AML-193 (cell line): Measurements from ENCODE around the gene TPSAB1.
A peak's percentile ranks its signal among the peaks of the same experiment; 100 is the strongest.
"Not testable (repeated sequence)": the region's sequence is repeated elsewhere in the genome, so short reads cannot be mapped to it uniquely, and the experiment has no call there.

Source experiments
- DNase-seq, 2 experiments: peaks; one replicate each; lab custom pipeline; 2025; lab: John Stamatoyannopoulos, UW

The TPSAB1 gene

DNA sequence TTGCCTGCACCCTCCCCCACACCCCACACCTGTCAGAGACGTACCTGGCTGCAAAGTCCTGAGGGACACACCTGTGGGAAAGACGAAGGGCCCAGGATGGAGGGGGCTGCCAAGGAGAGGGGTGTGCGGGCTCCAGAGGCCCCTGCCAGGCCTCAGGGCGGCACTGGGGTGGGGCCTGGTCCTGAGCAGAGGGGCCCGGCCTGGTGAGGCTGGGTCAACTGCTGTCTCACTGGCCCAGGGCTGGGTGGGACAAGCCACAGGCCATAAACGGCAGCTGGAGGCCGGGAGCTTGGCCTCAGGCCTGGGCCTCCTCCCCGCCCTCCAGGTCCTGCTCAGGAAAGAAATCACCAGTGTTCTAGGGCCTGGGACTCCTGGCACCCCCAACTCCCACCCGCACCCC lies 15.9 kb upstream of the TPSAB1 start:
- DNase-seq = no peak

DNA sequence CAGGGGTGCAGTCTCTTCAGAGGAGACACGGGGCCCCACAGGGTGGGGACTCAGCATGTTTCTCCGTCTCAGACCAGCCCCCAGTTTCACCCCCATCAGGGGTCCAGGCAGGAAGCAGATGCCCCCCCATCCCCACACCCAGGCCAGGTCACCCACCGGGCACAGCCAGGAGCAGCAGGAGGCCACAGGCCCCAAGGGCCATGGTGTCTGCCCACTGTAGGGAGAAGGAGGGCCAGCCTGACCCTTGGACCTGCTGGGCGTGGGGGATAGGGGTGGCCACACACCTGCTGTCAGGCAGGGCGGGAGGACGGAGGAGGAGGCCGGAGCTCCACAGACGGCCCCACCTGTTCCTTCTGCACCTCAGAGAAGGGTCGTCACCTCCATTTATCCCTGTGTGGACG lies 15.5 kb upstream of the TPSAB1 start, which contains the start of gene TPSG1:
TPSG1 (minus strand) TSS at position 218 of the 401 bp plus-strand sequence; CDS start at position 202, 16 bp downstream.
- DNase-seq = no peak

DNA sequence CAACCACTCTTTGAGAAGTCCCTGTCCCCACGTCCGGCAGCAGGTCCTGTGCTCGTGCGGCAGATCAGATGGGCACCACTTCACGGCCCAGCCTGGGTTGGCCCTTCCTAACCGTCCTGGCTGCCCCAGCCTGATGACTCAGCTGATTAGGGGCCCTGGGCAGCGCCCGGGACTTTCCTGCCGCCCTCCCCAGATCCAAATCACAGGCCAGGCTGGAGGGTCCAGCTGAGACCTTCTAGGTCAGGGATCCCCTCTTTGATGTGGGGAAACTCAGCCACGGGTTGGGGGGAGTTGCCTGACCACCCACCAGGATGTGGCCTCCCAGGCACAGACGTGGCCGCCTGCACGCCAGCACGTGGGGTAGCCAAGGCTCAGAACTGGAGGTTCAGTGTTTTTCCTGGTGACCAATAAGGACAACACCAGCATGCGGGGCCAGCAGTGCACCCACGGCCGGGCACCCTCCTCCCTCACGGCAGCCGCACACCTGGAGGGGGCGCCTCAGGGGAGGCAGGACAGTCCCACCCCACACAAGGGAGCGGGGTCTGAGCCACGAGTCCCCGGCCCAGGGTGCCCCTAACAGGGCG lies 14.7 kb upstream of the TPSAB1 start:
- DNase-seq = not testable (repeated sequence)

DNA sequence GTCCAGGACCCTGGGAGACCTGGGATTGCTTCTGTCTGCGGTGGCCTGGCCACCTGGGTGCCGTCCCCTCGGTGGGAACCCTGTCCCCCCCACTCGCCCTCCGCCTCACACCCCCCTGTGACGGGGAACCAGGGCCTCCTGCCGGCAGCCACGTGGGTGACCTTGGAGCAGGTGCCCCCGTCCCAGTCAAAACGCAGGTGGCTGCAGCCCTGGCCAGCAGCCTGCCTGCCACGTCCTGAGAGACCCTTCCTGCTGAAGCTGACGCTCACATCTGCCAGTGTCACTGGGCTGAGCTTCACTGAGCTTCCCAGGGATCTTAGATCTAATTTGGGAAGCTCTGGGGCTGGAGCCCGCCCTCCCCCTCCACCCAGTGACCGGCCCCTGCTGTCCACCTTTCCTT lies 13.8 kb upstream of the TPSAB1 start:
- not testable (repeated sequence) for DNase-seq

DNA sequence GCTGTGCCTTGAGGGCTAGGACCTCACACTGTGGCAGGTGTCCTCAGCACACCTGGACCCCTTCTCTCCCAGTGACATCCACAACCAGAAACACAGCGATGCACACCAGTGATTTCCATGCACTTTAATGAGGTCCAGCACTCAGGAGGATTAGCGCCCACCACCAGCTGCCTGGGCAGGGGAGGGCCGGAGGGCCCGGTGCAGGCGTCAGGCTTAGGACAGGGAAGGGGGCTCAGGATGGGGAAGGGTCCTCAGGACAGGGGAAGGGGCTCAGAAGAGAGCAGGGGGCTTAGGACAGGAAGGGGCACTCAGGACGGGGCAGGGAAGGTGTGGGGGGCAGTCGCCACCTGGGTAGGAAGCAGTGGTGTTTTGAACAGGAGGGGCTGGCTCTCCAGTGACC lies 12.3 kb upstream of the TPSAB1 start:
- not testable (repeated sequence) for DNase-seq

DNA sequence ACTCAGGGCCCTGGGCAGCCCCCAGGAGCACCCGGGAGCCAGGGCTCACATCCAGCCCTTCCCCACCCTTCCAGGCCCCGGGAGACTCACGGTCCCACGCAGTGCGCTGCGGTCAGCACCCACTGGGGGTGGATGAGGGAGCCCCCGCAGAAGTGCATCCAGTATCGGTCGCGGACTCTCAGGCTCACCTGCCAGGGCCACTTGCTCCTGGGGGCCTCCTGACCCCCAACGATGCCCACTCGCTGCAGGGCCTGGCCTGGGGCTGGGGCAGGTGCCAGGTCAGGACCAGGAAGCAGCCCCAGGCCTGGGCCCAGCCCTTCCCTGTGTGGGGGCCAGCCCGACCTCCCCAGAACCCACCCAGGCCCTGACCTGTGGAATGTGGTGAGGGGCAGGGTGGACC lies 11.0 kb upstream of the TPSAB1 start:
- not testable (repeated sequence) for DNase-seq

DNA sequence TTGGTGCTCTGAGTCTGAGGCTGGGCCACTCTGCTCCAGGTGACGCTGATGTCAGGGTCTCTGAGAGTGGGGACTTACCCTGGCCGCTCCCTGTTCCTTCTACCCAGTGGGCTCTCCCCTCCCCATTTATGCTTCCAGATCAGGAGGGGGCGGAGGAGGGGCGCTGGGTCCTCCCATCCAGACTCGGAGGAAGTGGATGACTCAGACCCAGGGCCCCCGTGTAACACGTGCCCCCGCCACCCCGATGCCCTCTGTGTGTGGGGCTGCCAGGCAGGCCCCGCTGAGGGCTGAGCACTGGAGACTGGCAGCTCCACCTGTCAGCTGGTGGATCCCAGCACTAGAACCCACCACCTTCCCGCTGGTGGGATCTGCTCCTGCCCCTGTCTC lies 10.4 kb upstream of the TPSAB1 start, which contains the start of gene TPSB2:
TPSB2 (minus strand) TSS at position 101 of the 387 bp plus-strand sequence. CDS start 233 bp downstream, outside the sequence.
- DNase-seq = not testable (repeated sequence)

DNA sequence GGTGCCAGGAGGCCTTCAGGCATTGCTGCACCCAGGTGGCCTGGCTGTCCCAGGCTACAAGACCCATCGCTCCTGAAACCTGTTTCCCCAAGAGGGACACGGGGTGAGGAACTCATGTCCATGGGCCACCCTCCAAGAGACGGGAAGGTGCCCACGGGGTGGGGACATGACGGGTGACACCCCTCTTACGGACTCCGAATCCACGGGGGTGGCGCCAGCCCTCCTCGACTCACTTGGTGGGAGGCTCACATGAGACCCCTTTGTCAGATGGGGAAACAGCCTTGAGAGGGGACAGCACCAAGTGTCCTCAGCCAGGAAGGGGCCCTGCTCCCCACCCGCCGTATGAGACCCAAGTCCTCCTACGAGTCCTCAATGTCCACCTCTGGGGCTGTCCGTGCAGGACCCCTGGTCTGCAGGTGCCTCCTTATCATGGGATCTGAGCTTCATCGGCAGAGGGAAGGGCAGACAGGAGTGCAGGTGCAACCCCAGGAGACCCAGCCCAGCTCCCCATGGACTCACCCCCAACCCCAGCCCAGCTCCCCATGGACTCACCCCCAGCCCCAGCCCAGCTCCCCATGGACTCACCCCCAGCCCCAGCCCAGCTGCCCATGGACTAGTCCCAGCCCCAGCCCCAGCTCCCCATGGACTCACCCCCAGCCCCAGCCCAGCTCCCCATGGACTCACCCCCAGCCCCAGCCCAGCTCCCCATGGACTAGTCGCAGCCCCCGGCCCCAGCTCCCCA lies 9.9 kb upstream of the TPSAB1 start:
- DNase-seq = not testable (repeated sequence)

DNA sequence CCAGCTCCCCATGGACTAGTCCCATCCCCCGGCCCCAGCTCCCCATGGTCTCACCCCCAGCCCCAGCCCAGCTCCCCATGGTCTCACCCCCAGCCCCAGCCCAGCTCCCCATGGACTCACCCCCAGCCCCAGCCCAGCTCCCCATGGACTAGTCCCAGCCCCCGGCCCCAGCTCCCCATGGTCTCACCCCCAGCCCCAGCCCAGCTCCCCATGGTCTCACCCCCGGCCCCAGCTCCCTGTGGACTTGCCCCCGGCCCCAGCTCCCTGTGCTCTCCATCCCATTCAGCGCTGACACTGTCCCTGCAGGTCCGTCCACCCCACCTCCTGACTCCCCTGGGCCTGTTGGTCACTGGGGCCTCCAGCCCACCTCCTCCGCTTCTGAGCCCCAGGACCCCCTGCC lies 9.2 kb upstream of the TPSAB1 start:
- not testable (repeated sequence) for DNase-seq

DNA sequence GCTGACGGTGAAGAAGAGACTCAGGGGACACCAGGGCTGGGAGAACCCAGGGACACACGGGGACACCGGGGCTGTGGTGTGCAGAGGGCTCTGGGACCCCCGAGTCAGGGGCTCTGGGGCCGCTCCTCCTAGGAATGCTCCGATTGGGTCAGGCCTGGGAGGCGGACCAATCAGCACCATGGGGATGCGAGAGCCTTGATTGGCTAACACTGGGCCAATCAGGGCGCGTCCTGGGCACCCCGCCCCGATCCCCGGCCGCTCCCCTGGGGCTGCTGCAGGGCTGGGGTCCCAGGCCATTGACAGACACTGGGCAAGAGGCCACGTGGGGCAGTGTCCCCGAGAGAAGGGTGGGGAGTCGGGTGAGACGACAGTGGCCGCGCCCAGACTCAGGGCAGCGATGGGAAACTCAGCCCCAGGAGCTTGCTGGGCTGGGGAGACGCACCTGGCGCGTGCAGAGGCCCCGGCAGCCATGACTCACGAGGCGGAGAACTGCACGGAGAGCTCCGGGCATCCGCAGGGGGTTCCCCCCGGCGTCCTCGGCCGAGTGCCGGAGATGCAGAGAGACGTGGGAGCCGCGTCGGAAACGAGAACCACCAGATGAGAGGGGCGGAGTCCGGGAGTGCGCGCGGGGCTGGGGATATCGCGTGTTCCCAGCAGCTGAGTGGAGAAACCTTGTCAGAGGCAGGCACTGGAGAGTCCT lies 8.3 kb upstream of the TPSAB1 start:
- DNase-seq = not testable (repeated sequence)

DNA sequence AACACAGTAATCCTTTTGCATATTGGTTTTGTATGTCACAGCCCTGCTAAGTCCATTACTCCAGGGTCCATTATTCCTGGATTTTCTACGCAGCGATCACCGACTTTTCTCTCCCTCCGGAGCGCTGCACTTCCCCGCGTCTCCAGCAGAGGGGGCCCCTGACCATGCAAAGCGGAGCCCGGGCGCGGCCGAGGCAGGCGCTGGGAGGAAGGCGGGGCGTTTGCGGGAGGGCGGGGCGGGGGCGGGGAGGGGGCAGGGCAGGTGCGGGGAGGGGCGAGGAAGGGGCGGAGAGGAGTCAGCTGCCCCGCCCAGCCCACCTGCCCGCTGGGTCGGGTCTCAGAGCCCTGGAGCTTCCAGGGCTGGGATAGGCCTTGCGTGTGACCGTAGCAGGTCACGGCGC lies 3.8 kb upstream of the TPSAB1 start:
- not testable (repeated sequence) for DNase-seq

DNA sequence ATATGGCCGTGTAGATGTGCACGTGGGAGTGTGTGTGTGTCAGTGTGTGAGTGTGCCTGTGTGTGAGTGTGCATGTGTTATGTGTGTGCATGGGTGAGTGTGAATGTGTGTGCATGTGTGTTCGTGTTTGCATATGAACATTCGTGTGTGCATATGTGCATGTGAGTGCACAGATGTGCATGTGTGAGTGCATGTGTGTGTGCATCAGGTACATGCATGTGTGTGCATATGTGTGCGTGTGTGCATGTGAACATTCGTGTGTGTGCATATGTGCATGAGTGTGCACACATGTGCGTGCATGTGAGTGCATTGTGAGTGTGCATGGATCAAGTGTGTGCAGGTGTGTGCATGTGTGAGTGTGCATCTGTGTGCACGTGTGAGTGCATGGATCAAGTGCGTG lies 2.5 kb upstream of the TPSAB1 start:
- DNase-seq = no peak

DNA sequence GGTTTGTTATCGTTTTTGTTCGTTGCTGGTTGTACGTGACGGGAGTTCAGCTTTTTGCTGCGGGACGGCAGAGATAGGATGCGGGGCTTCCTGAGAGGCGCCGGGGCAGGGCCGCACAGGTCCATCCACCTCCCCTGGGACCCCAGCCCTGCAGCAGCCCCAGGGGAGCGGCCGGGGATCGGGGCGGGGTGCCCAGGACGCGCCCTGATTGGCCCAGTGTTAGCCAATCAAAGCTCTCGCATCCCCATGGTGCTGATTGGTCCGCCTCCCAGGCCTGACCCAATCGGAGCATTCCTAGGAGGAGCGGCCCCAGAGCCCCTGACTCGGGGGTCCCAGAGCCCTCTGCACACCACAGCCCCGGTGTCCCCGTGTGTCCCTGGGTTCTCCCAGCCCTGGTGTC lies 1.6 kb upstream of the TPSAB1 start:
- not testable (repeated sequence) for DNase-seq

DNA sequence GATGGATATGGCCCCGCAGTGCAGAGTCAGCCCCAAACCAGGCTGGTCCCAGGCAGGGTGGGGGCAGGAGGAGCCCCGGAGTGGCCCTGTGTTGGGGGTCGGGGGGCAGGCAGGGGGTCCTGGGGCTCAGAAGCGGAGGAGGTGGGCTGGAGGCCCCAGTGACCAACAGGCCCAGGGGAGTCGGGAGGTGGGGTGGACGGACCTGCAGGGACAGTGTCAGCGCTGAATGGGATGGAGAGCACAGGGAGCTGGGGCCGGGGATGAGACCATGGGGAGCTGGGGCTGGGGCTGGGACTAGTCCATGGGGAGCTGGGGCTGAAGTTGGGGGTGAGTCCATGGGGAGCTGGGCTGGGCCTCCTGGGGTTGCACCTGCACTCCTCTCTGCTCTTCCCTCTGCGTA lies 930 bp upstream of the TPSAB1 start:
- DNase-seq = not testable (repeated sequence)

DNA sequence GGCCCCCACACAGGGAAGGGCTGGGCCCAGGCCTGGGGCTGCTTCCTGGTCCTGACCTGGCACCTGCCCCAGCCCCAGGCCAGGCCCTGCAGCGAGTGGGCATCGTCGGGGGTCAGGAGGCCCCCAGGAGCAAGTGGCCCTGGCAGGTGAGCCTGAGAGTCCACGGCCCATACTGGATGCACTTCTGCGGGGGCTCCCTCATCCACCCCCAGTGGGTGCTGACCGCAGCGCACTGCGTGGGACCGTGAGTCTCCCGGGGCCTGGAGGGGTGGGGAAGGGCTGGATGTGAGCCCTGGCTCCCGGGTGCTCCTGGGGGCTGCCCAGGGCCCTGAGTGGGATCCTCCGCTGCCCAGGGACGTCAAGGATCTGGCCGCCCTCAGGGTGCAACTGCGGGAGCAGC lies 576 bp downstream of the TPSAB1 start:
- not testable (repeated sequence) for DNase-seq

DNA sequence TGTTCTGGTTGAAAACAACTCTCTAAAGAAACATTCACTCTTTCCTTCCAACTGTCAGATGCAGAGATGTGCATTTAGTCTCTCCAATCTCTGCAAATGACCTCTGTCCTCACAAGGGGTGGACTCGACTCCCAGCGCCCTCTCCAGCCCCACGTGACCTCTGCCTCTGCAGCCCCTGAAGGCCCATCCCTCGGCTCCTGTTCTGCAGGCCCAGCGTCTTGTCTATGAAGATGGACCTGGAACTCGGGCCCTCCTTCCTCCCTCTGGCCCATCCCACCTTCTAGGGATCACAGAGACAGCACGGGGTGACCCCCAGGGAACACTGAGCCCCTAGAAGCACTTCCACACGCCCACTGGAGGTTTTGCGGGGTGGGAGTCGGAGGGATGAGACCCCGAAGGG lies 2.9 kb downstream of the TPSAB1 start:
- not testable (repeated sequence) for DNase-seq

DNA sequence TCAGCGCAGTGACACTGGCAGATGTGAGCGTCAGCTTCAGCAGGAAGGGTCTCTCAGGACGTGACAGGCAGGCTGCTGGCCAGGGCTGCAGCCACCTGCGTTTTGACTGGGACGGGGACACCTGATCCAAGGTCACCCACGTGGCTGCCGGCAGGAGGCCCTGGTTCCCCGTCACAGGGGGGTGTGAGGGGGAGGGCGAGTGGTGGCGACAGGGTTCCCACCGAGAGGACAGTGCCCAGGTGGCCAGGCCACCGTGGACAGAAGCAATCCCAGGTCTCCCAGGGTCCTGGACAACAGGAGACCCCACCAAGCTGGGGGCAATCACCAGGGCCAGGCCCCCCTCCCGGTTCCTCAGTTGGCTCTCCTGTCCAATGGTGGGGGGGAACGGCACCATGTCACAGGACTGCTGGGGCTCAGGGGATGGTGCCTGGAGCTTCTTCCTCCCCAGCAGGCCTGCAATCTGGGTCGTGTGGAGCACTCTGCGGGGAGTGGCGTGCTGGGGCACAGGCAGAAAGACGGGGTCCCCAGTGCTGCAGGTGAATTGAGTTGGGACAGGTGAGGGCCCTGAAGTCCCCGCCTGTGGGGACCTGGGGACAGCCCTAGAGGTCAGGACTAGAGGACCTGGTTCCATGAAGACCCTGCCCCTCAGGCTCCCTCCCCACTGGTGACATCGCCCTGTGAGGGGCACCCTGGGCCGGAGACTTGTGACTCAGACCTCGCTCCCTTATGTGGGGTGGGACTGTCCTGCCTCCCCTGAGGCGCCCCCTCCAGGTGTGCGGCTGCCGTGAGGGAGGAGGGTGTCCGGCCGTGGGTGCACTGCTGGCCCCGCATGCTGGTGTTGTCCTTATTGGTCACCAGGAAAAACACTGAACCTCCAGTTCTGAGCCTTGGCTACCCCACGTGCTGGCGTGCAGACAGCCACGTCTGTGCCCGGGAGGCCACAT lies 3.7 kb downstream of the TPSAB1 start:
- DNase-seq = not testable (repeated sequence)

DNA sequence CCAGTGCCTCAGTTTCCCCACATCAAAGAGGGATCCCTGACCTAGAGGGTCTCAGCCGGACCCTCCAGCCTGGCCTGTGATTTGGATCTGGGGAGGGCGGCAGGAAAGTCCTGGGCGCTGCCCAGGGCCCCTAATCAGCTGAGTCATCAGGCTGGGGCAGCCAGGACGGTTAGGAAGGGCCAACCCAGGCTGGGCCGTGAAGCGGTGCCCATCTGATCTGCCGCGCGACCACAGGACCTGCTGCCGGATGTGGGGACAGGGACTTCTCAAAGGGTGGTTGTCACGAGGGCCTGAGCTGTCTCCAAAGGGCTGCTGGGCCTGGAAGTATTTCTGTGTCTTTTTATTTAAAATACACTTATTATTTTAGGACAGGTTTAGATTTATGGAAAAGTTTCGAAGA lies 4.4 kb downstream of the TPSAB1 start:
- peak; percentile 61 to 67 for DNase-seq

DNA sequence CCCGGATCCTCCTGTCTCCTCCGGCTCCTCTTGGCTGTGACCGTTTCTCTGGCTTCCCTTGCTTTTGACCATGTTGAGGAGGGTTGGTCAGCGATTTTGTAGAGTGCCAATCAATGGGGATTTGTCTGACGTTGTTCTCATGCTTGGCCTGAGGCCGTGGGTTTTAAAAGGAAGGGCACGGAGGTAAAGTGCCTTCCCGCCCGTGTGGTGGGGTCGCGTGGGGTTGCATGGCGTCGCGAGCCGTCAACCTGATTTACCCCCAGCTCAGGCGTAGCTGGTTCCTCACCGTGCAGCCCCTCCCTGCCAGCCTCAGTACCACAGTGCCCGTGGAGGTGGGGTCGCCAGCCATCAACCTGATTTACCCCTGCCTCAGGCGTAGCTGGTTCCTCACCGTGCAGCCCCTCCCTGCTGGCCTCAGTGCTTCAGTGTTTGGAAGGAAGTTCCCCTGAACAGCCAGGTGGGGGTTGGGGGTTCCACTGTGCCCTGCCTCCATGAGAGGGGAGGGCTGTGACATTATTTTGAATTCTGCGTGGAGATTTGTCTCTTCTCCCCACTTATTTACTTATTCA lies 5.0 kb downstream of the TPSAB1 start:
- peak in 1 of 2 experiments; percentile 10 for DNase-seq

DNA sequence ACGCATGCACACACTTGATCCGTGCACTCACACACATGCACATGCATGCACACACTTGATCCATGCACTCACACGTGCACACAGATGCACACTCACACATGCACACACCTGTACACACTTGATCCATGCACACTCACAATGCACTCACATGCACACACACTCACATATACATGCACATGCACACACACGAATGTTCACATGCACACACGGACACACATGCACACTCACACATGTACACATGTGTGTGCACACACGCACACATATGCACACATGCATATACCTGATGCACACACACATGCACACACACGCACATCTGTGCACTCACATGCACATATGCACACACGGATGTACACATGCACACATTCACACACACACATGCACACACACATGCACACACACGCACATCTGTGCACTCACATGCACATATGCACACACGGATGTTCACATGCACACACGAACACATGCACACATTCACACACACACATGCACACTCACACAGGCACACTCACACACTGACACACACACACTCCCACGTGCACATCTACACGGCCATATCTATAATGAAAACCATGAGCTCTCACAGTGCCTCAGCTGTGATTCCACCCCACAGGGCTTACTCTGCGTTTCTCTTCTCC lies 7.5 kb downstream of the TPSAB1 start:
- DNase-seq = not testable (repeated sequence)
